GM13976 (cell line): ENCODE measurements around the gene WNK1.

Experiments
- DNase-seq: peaks from one replicate; pipeline ENCODE4 v3.0.0; 2012; ENCODE audit warnings: low spot score
- CTCF ChIP-seq: IDR thresholded peaks from 2 replicates; pipeline ENCODE4 v1.5.1; 2012; ENCODE audit warnings: borderline replicate concordance, mild to moderate bottlenecking; ENCODE audit not compliant: insufficient read depth; ENCODE audit errors: extremely low read depth, missing control alignments, control extremely low read depth
- in situ Hi-C: fragments of 300-500 bp; cut with MboI; formaldehyde crosslinking; loops from one replicate; pipeline ENCODE4 v1.12.0; 2022; ENCODE audit warnings: low sequenced_read_pairs, mixed read lengths, inconsistent platforms; ENCODE audit not compliant: unreplicated experiment

The WNK1 gene

GRCh38 chr12:852864-853263, 100.5 kb downstream of the WNK1 start:
- DNase-seq = no peak
- no peak for TF ChIP-seq CTCF
- in situ Hi-C loops = no loop called here

- DNase-seq = no peak
- in situ Hi-C loops = no loop called here
- TF ChIP-seq CTCF = no peak
Observed at GRCh38 chr12:857611-858010, 105.2 kb downstream of the WNK1 start.

GRCh38 chr12:862303-862911, 110.0 kb downstream of the WNK1 start:
- no peak for TF ChIP-seq CTCF

GRCh38 chr12:863285-863684, 110.9 kb downstream of the WNK1 start:
- in situ Hi-C loops = no loop called here
- no peak for DNase-seq
- no peak for TF ChIP-seq CTCF

More at GRCh38 chr12:862303-862911, 110.0 kb downstream of the WNK1 start:
- DNase-seq = no peak
- in situ Hi-C loops = no loop called here

GRCh38 chr12:865614-866013, 113.2 kb downstream of the WNK1 start:
- DNase-seq = no peak
- TF ChIP-seq CTCF = no peak
- in situ Hi-C loops = no loop called here

GRCh38 chr12:867905-868304, 115.5 kb downstream of the WNK1 start:
- no peak for DNase-seq
- no peak for TF ChIP-seq CTCF
- in situ Hi-C loops = no loop called here
